ENCODE measurements around the gene S100A3.

S100A3 gene

GRCh38 chr1:153549741-153550397 lies 811 bp upstream of the S100A3 start:
- DNase-seq (ENCODE audit: low read depth in 2 of 2): no peak

- DNase-seq (ENCODE audit: low read depth in 2 of 2): no peak
Measured at GRCh38 chr1:153547560-153548551, 1.2 kb downstream of the S100A3 start.

- DNase-seq (ENCODE audit: low read depth in 2 of 2): no peak
Measured at GRCh38 chr1:153546796-153547559, 2.1 kb downstream of the S100A3 start.

- DNase-seq (ENCODE audit: low read depth in 2 of 2): no peak
Measured at GRCh38 chr1:153546371-153546770, 2.7 kb downstream of the S100A3 start.

DNA sequence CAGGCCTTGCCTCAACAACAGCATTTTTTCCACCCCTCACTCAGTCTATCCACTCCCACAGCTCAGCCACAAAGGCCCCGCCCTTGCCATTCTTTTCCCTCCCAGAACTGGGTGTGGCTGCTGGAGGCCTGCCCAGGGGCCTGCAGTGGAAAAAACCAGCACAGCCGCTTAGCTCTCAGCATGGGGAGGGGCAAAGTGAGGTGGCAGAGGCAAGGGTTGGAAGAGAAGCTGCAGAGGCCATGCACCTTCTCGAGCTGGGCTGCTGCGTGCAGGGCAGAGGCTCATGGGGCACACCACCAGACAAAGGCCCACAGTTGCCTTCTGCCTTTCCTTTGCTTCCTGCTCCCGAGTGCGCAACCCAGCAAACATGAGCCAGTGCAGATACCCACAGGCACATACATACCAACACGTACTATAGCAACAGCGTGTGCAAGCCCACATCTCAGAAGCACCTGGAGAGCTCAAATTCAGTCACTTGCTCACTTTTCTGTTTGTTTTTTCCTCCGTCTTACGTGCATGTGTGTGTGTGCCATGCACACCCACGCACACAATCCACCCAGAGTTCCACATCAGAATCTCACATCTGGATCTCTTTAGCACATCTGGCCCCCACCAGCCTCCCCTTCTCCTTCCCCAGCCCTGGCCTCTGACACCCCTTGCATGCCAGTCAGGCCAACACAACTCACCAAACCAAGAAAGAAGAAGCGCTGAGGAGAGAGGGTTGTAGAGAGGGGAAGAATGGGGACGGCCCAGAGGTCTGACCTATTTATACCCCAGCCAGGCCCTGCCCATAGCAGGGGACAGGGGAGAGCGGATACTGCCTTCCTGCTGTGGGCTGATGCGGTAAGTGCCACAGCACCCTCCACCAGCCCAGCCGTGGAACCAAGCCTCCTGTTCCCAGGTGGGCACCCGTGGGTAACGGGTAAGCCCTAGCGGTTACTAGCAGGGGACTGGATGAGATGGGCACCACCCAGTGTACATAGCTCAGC lies 3.7 kb downstream of the S100A3 start, which contains the start of gene S100A4:
Gene S100A4 (minus strand): TSS at position 740 of the 989 bp plus-strand sequence. CDS start 1,012 bp downstream, outside the sequence.
- peak; percentile 88 to 90 for DNase-seq (ENCODE audit: low read depth in 2 of 2)

DNA sequence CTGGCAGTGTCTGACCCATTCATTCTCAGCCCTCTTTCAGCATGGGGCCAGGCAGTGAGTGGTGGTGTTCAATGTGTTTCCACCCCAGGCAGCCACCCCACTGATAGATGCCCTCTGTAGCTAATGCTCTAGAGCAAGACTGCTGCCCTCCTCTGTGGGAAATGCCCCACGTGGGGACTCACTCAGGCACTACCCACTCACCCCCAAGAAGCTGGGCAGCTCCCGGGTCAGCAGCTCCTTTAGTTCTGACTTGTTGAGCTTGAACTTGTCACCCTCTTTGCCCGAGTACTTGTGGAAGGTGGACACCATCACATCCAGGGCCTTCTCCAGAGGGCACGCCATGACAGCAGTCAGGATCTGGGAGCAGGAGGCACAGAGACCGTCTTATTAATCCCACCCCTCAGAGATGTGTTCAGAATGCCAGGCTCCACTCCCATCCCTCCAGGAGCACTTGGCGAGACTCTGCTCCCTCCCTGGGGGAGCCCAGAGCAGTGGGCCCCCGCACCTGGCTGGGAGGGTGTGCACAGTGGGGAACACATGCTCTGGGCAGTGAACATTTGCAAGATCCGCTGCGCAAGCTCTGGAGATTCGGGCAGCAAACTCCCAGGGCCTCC lies 4.5 kb downstream of the S100A3 start:
- DNase-seq (ENCODE audit: low read depth in 2 of 2): no peak

GRCh38 chr1:153543736-153544135 lies 5.3 kb downstream of the S100A3 start:
- no peak for DNase-seq (ENCODE audit: low read depth in 2 of 2)

- no peak for DNase-seq (ENCODE audit: low read depth in 2 of 2)
Measured at GRCh38 chr1:153542956-153543711, 5.9 kb downstream of the S100A3 start.

DNA sequence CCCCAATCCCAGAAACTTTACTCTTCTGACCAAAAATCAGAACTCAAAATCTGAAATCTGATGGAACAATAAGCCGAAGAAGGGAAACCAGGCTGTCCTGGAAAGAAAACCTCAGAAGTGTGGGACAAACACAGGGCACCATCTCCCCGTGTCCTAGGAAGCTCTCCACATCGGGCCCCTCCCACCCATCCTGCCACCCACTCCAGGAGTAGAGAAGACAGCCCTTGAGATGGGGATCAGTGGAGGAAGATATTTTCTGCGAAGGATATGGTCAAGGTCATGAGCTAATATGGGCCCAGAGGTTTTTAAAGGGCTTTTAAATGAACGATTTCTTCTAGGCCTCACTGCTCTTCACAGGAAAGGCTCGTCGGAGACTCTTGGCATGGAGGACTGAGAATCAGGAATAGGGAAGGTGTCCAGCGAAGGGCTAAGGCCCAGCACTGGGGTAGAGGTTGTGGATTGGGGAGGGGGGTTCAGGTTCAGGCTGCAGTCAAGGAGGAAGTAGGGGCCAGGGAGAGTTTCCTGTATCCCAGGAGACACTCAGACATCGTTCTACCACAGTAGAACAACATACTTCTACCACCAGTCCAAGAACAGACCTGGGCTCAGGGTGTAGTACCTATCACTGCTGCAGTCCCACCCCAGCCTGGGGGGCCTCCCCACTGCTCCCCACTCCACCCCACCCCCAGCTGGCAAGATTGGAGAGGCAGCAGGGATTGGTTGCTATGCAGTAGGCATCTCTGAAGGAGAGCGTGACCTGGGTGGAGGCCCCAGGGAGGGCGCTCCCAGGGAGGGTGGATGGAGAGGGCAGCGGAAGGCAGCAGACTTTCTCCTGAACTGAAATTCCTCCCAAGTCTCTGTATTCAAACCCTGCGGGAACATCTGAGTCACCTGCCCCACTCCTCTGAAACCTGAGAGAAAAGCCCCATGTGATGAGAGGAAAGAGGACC lies 7.1 kb downstream of the S100A3 start:
- no peak for DNase-seq (ENCODE audit: low read depth in 2 of 2)

GRCh38 chr1:153540394-153541361 lies 8.4 kb downstream of the S100A3 start, which contains the start of gene S100A5:
Gene S100A5, minus strand, starts transcription at chr1:153540934. Its CDS starts 743 bp downstream, at chr1:153540191.
- no peak for DNase-seq (ENCODE audit: low read depth in 2 of 2)

DNA sequence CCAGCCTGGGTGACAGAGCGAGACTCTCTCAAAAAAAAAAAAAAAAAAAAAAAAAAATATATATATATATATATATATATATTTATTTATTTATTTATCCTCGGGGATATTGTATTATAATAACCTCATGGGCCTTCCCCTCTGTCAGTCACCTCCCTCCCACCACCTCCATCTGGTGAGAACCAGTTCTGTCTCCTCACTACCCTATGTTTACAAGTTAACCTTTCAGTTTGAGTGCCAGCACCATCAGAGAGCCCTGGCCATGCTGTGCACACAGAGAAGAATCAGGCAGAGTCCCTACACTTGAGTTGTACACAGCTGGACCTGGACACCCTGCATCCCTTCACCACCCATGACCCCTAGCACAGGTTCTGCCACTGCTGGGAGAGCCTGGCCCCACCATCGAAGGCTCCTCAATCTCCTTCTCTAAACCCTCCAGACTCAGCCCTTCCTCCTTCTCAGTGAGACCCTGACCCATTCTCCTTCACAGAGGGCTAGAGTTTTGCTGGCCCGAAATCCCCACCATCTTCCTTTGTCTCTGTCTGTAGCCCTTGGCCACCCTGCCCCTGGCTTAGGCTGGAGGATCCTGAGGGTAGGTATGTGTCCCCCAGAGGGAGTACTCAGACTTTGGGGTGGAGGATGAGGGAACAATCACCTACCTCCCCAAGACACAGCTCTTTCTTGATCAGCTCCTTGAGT lies 9.5 kb downstream of the S100A3 start:
- DNase-seq (ENCODE audit: low read depth in 2 of 2): no peak

DNA sequence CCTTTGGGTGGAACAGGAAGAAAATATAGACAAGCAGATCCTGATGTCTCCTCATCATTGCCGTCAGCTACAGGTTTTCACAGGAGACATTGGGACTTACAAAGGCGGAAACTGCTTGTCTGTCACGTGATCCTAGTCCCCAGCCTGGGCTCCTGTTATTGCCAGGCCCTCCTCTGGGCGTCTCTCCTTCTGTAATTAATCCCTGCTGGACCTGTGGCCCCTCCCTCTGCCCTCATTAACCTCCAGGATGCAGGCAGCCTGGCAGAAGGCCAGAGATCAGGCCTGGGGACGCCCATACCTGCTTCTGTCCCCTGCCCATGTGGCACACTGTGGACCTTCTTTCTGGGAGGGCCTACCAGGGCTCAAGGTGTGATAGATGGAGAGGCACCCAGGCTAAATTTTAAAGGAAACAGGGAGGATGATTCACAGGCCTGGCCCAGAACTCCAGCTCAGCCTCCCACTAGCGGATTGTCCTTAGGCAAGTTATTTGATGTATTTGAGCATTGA lies 10.7 kb downstream of the S100A3 start:
- DNase-seq (ENCODE audit: low read depth in 2 of 2): no peak

DNA sequence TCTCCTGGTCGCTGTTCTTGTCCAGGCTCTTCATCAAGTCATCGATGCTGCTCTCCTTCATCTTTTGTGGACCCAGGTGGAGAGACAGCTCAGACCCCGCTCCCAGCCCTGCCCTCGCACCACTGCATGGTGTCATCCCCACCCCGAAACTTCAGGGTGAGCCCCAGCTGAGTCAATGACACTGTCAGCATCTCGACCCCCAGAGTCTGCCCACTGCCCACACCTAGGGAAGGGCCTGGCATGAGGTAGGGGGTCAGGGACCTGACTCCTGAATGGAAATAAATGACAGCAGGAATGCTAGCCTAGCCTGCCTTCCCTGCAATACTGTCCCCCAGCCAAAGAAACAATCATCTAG lies 11.7 kb downstream of the S100A3 start:
- no peak for DNase-seq (ENCODE audit: low read depth in 2 of 2)

DNA sequence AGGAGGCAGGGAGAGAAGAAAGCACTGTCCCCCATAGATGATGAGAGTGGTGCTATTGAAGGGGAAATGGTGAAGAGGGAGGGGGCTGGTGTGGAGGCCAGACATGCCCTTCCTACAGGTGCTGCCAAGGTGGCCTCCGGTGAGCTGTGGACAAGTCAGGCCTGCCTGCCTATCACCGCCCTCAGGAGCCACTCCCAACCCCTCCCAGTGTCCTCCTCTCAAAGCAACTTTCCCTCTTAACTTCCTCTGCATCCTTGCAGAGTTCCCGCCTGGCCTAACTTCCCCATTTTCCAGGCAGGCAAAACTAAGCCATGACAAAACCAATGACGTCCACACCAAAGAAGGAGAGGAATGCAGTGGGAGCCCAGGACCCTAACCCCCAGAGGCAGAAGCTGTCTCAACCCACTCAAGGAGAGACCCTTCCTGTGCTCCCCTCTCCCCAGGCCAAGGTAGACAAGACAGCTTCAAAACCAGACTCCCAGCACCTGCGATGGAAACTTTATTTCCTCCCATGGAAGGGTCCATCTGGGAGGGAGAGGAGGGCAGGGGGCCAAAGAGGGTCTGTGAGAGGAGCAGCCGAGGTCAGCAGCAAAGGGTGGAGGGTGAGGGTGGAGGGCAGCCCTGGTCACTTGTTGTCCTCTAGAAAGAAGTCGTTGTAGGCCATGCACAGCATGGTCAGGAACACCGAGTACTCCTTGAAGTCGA lies 12.2 kb downstream of the S100A3 start:
- no peak for DNase-seq (ENCODE audit: low read depth in 2 of 2)

- peak; percentile 66 to 67 for DNase-seq (ENCODE audit: low read depth in 2 of 2)
Measured at GRCh38 chr1:153536012-153536670, 12.9 kb downstream of the S100A3 start.

Data from fibroblast of skin of left quadriceps (primary cell).